Gastroesophageal sphincter (tissue), 4 donors: ENCODE data around the gene ZNF576. TPM values are rescaled to one million over a fixed set of nuclear protein-coding genes. Genes with fewer than 3 reads are reported as not detected.

ENCODE experiments used
- ATAC-seq: fragments of 150-250 bp; one replicate; pipeline ENCODE4 v1.9.1; 2016; ENCODE audit warnings: mild to moderate bottlenecking, moderate library complexity
- H3K27ac ChIP-seq, 4 donors: fragments of 200-600 bp; sonication (generic) in 3 of 4; 1 replicate in 3 of 4; 2 replicates in 1 of 4; pipeline ENCODE4 v1.5.1; 2016 to 2019
- H3K27me3 ChIP-seq: fragments of 200-600 bp; sonication (generic); one replicate; pipeline ENCODE4 v1.5.1; 2019
- H3K36me3 ChIP-seq, 2 donors: fragments of 200-600 bp; sonication (generic); one replicate each; pipeline ENCODE4 v1.5.1; 2019; ENCODE audit warnings: control low read depth in 1 of 2
- H3K4me1 ChIP-seq, 3 donors: fragments of 200-600 bp; sonication (generic); 1 replicate in 2 of 3; 2 replicates in 1 of 3; pipeline ENCODE4 v1.5.1; 2016 to 2019; ENCODE audit warnings: control low read depth in 2 of 3
- H3K4me3 ChIP-seq, 2 donors: fragments of 200-600 bp; sonication (generic); one replicate each; pipeline ENCODE4 v1.5.1; 2019; ENCODE audit warnings: mild to moderate bottlenecking in 1 of 2, moderate library complexity in 1 of 2
- H3K9me3 ChIP-seq, 3 donors: fragments of 200-600 bp; sonication (generic); one replicate each; pipeline ENCODE4 v1.5.1; 2017 to 2019; ENCODE audit warnings: control low read depth in 2 of 3
- CTCF ChIP-seq, 4 experiments: fragments of 200-600 bp in 2 of 4; fragments of 450-650 bp in 2 of 4; sonication (generic) in 1 of 4; IDR thresholded peaks; one replicate each; pipeline ENCODE4 v1.5.1; 2017 to 2019; ENCODE audit warnings: antibody characterized with exemption in 4 of 4, mild to moderate bottlenecking in 2 of 4, moderate library complexity in 2 of 4
- EP300 ChIP-seq: sonication (generic); formaldehyde crosslinking; IDR thresholded peaks from one replicate; pipeline ENCODE4 v1.6.1; 2017; ENCODE audit warnings: antibody characterized with exemption, mild to moderate bottlenecking
- POLR2A ChIP-seq, 2 donors: fragments of 450-650 bp; IDR thresholded peaks; one replicate each; pipeline ENCODE4 v1.6.1; 2017; ENCODE audit warnings: antibody characterized with exemption in 2 of 2, mild to moderate bottlenecking in 2 of 2, moderate library complexity in 1 of 2
- POLR2AphosphoS5 ChIP-seq: sonication (generic); formaldehyde crosslinking; IDR thresholded peaks from one replicate; pipeline ENCODE4 v1.6.1; 2017; ENCODE audit warnings: antibody characterized with exemption
- WGBS, 2 donors: methylation state at CpG; one replicate each; pipeline ENCODE4 v1.1.5; 2018; ENCODE audit warnings: low coverage in 1 of 2; 5-methylcytosine and 5-hydroxymethylcytosine counted together
- total RNA-seq, 4 donors: library from RNA; depleted of rRNA; stranded (reverse); fragments of >200 nt; gene quantifications; one replicate each; pipeline ENCODE4 v1.1.0, GENCODE V29; 2016

Gene ZNF576
- total RNA-seq, 4 donors from 2014 or later = 10.8 to 19.9 (median 14.2) TPM

GRCh38 chr19:43620061-43621001, 23.9 kb downstream of the ZNF576 start:
- peak overlapping the region; percentile 79 to 99 (median 98) for H3K27ac ChIP-seq
- H3K4me1 ChIP-seq = peaks cover 0 to 33% (median 5%) of the 10 kb centered on the region in 3 donors
- peaks cover 0 to 4% of the 10 kb centered on the region in 2 donors for H3K36me3 ChIP-seq
- 53 to 91% methylated on average over 5 to 8 of the region's 23 CpGs for WGBS, 2 donors
- peak overlapping the region; percentile 58 to 85 for H3K4me3 ChIP-seq
- H3K27me3 ChIP-seq = no peaks in the 10 kb centered on the region
- TF ChIP-seq EP300 (no peak), CTCF (IDR thresholded peaks at IDR 0.05) (no peak), POLR2AphosphoS5 (no peak), POLR2A (IDR thresholded peaks at IDR 0.05) (no peak)
- no peak for ATAC-seq
- no peaks in the 10 kb centered on the region for H3K9me3 ChIP-seq

GRCh38 chr19:43622070-43622469, 25.7 kb downstream of the ZNF576 start:
- H3K27me3 ChIP-seq = no peaks in the 10 kb centered on the region
- H3K9me3 ChIP-seq = no peaks in the 10 kb centered on the region
- TF ChIP-seq EP300 (no peak), POLR2A (IDR thresholded peaks at IDR 0.05) (no peak), CTCF (IDR thresholded peaks at IDR 0.05) (no peak), POLR2AphosphoS5 (no peak)
- peaks cover 0 to 31% (median 5%) of the 10 kb centered on the region in 3 donors for H3K4me1 ChIP-seq
- no peak overlapping the region for H3K4me3 ChIP-seq
- ATAC-seq = no peak
- WGBS, 2 donors = 65 to 73% methylated on average over 3 to 4 of the region's 4 CpGs
- H3K27ac ChIP-seq = no peak overlapping the region
- H3K36me3 ChIP-seq = peaks cover 0 to 9% of the 10 kb centered on the region in 2 donors

- peaks cover 0 to 9% of the 10 kb centered on the region in 2 donors for H3K36me3 ChIP-seq
- H3K9me3 ChIP-seq = no peaks in the 10 kb centered on the region
- no peak for TF ChIP-seq POLR2AphosphoS5
- TF ChIP-seq CTCF (IDR thresholded peaks at IDR 0.05) = no peak
- no peak for TF ChIP-seq EP300
- TF ChIP-seq POLR2A (IDR thresholded peaks at IDR 0.05) = no peak
- H3K4me1 ChIP-seq = peaks cover 0 to 22% (median 5%) of the 10 kb centered on the region in 3 donors
- WGBS, 2 donors = 100% methylated on average over 1 of the region's 1 CpG; no CpG with 5 or more reads in 1 of the 2 donors
- no peak for ATAC-seq
- no peaks in the 10 kb centered on the region for H3K27me3 ChIP-seq
- H3K4me3 ChIP-seq = no peak overlapping the region
- no peak overlapping the region for H3K27ac ChIP-seq
Observed at GRCh38 chr19:43622956-43623355, 26.6 kb downstream of the ZNF576 start.

- ATAC-seq = no peak
- Histone ChIP-seq H3K4me1 (peaks cover 0 to 13% (median 5%) of the 10 kb centered on the region in 3 donors), H3K9me3 (no peaks in the 10 kb centered on the region), H3K27me3 (no peaks in the 10 kb centered on the region), H3K36me3 (peaks cover 0 to 9% of the 10 kb centered on the region in 2 donors), H3K4me3 (no peak overlapping the region), H3K27ac (no peak overlapping the region)
- TF ChIP-seq EP300 (no peak), CTCF (IDR thresholded peaks at IDR 0.05) (no peak), POLR2A (IDR thresholded peaks at IDR 0.05) (no peak), POLR2AphosphoS5 (no peak)
- 67 to 86% methylated on average over 3 to 17 of the region's 35 CpGs for WGBS, 2 donors
Observed at GRCh38 chr19:43623889-43624670, 27.7 kb downstream of the ZNF576 start.
